ENCODE measurements around the gene SMIM12.

SMIM12 gene

DNA sequence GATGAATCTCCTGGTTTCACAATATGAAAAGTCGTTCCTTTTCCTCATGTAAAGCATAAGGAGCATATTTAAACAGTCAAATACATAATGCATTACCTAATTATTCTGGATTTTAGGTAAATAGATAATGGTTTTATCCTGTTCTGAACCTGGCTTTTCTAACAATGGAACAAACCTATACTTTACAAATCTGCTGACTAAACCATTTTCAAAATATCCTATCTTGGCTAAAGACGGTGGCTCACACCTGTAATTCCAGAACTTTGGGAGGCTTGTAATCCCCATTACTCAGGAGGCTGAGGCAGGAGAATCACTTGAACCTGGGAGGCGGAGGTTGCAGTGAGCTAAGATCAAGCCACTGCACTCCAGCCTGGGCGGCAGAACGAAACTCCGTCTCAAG is 2.9 kb downstream of the SMIM12 start:
- H3K9ac ChIP-seq (ENCODE audit: low read depth, low read length) = no peak overlapping the region
- no peaks in the 10 kb centered on the region for H3K9me3 ChIP-seq (replicated peaks; ENCODE audit: low read length)
- no peak overlapping the region for H3K4me2 ChIP-seq (ENCODE audit: low read length)
- no peak overlapping the region for H3K4me3 ChIP-seq (ENCODE audit: low read length)
- peaks cover 8% of the 10 kb centered on the region for H3K4me1 ChIP-seq (ENCODE audit: control insufficient read depth, insufficient read depth, low read length)
- peaks cover 24% of the 10 kb centered on the region for H3K36me3 ChIP-seq (ENCODE audit: insufficient read depth, low read length)
- no peaks in the 10 kb centered on the region for H3K27me3 ChIP-seq (ENCODE audit: control insufficient read depth, insufficient read depth, low read length)

DNA sequence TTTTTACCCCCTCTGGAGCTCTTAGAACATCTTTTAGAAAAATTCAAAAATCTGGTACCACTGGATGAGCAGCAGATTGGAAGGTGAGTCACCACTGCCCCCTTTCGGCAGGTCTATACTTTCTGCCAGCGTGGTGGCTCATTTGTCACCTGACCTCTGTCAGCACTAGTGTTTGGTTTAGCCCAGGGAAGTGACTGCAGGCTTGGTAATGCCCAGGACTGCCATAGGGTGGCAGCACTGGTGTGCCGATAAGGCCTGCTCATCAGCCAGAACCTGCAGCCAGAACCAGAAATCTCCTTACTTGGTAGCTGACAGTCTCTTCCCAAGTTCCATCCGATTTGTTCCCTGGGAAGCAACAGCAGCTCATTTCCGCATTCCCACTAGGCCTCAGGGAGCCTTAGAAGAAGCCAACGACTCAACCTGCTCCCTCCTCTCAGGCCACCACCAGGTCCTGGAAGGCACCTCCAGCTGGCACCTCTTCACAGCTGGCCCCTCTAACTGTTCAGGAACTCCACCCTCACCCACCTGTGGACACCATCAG is 6.8 kb downstream of the SMIM12 start:
- Histone ChIP-seq H3K4me3 (ENCODE audit: low read length) (no peak overlapping the region), H3K9ac (ENCODE audit: low read depth, low read length) (no peak overlapping the region), H3K9me3 (replicated peaks; ENCODE audit: low read length) (no peaks in the 10 kb centered on the region), H3K4me2 (ENCODE audit: low read length) (no peak overlapping the region), H3K4me1 (ENCODE audit: control insufficient read depth, insufficient read depth, low read length) (no peaks in the 10 kb centered on the region), H3K36me3 (ENCODE audit: insufficient read depth, low read length) (peaks cover 47% of the 10 kb centered on the region), H3K27me3 (ENCODE audit: control insufficient read depth, insufficient read depth, low read length) (no peaks in the 10 kb centered on the region)

DNA sequence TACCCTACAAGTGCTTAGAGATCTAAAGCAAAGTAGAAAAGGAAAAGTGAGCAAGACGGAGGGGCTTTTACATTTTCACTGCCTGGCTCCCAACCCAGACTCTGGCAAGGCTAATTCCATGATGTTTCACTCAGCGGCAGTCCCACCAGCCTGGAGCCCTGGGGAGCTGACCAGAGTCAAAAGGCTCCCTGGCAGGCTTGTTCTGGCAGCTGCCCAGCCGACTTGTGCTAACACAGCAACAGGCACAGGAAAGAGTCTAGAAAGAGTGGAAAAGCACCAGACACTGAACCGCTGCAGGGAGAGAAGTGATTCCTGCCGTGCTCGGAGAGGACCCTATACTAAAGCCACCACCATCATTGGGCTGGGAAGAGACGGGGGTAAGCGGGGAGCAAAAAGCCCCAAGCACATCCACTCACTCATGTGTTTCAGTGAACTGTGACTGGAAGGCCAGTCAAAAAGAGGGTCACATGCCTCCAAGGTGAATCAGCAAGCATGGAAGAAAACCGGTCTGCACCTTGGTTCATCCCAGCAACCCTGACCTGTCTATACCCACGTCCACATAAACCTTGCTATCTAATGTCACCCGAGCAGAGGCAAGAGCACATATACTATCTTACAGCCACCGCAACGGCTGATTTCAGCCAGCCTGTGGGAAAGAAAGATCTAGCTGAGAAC is 8.0 kb downstream of the SMIM12 start:
- Histone ChIP-seq H3K4me1 (ENCODE audit: control insufficient read depth, insufficient read depth, low read length) (no peaks in the 10 kb centered on the region), H3K36me3 (ENCODE audit: insufficient read depth, low read length) (peaks cover 47% of the 10 kb centered on the region), H3K4me2 (ENCODE audit: low read length) (no peak overlapping the region), H3K27me3 (ENCODE audit: control insufficient read depth, insufficient read depth, low read length) (no peaks in the 10 kb centered on the region), H3K4me3 (ENCODE audit: low read length) (no peak overlapping the region), H3K9me3 (replicated peaks; ENCODE audit: low read length) (no peaks in the 10 kb centered on the region), H3K9ac (ENCODE audit: low read depth, low read length) (no peak overlapping the region)

DNA sequence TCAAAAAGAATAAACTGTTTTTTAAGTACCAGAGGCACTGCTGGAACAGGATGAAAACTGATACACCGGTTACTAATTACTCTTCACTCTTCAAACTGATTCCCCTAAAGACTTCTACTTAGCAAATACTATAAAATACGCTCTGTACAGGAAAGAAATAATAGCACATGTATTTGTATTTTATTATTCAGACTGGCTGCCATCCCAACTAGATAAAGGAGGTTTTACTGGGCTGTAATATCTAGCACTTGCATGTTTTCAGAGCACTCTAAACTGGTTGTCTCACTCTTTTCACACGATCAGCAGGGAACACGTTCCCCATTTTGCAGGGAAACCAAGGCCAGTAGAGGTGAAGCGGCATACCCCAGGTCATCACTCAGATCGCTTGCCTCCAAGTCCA is 9.2 kb downstream of the SMIM12 start:
- Histone ChIP-seq H3K9ac (ENCODE audit: low read depth, low read length) (no peak overlapping the region), H3K4me3 (ENCODE audit: low read length) (no peak overlapping the region), H3K36me3 (ENCODE audit: insufficient read depth, low read length) (peaks cover 42% of the 10 kb centered on the region), H3K4me2 (ENCODE audit: low read length) (no peak overlapping the region), H3K9me3 (replicated peaks; ENCODE audit: low read length) (no peaks in the 10 kb centered on the region), H3K4me1 (ENCODE audit: control insufficient read depth, insufficient read depth, low read length) (no peaks in the 10 kb centered on the region), H3K27me3 (ENCODE audit: control insufficient read depth, insufficient read depth, low read length) (no peaks in the 10 kb centered on the region)

DNA sequence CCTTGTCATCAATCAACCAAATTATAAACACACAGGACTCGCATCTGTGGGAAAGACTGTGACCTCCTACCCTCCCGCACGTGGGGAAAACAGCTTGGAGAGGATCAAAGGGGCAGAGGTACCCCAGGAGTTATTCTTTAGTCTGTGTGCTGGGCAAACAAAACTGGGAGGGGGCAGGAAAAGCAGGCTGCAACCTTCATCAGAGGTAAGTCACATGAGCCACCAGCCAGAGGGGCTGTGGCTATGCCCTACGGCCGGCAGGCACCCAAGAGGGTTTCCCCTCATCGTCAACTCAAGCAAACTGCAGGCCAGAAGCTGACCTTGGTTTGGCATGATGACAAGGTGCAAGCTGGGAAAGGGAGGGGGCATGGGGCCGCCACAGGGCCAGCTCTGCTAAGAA is 12.5 kb downstream of the SMIM12 start:
- H3K27me3 ChIP-seq (ENCODE audit: control insufficient read depth, insufficient read depth, low read length) = no peaks in the 10 kb centered on the region
- H3K9ac ChIP-seq (ENCODE audit: low read depth, low read length) = no peak overlapping the region
- no peaks in the 10 kb centered on the region for H3K4me1 ChIP-seq (ENCODE audit: control insufficient read depth, insufficient read depth, low read length)
- H3K4me2 ChIP-seq (ENCODE audit: low read length) = no peak overlapping the region
- H3K9me3 ChIP-seq (replicated peaks; ENCODE audit: low read length) = no peaks in the 10 kb centered on the region
- no peak overlapping the region for H3K4me3 ChIP-seq (ENCODE audit: low read length)
- H3K36me3 ChIP-seq (ENCODE audit: insufficient read depth, low read length) = peaks cover 27% of the 10 kb centered on the region

DNA sequence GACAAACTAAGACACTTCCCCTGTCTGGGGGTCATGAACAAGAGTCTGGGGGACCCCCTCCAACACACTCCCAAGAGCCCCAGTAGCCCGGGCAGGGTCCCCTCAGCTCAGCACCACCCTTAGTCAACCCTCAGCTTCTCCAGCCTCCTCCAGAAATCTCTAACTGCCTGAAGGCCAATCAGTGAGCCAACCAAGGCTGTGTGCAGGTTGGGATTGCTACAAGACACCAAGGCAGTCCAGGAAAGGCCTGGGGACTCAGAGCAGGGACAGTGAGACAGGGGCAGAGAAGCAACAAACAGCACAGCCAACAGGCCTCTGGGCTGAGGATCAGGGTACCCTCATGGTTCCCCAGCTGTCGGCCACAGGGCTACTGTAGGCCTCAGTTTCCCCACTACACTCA is 13.3 kb downstream of the SMIM12 start:
- no peak overlapping the region for H3K4me3 ChIP-seq (ENCODE audit: low read length)
- H3K9ac ChIP-seq (ENCODE audit: low read depth, low read length) = no peak overlapping the region
- H3K4me1 ChIP-seq (ENCODE audit: control insufficient read depth, insufficient read depth, low read length) = no peaks in the 10 kb centered on the region
- H3K9me3 ChIP-seq (replicated peaks; ENCODE audit: low read length) = no peaks in the 10 kb centered on the region
- H3K27me3 ChIP-seq (ENCODE audit: control insufficient read depth, insufficient read depth, low read length) = no peaks in the 10 kb centered on the region
- peaks cover 19% of the 10 kb centered on the region for H3K36me3 ChIP-seq (ENCODE audit: insufficient read depth, low read length)
- no peak overlapping the region for H3K4me2 ChIP-seq (ENCODE audit: low read length)

DNA sequence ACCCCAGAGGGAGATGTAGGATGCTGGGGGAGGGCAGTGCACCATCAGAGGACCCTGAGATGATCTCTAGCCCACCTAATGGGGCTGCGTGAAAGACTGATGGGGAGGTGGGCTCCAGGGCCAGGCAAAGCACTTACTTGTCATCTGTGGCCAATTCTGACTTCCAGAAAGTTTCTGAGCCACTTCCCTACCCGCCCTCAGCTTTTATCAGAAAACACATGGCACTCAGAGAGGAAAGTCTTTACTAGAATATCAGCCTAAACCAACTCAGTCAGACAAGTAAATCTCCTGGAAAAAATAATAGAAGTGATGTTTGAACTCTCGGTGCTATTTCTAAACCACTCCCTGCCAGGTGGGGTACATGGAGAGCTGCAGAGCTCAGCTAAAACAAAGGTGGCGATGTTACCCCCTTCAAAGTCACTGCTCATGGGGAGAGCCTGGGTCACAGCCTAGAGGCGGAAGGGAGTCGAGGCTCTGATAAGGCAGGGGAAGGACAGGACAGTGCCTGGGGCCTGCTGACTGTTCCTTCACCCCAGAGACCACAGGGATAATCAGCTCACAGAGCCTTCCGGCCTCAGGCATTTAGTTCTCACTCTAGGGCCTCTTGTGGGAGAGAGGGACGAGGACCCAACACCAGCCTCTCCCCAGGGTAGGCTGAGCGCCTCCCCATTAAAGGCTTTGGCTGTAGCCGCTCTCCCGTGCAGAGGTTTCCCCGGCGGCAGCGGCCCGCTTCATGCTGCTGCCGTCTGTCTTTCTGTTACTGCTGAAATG is 14.2 kb downstream of the SMIM12 start:
- Histone ChIP-seq H3K4me1 (ENCODE audit: control insufficient read depth, insufficient read depth, low read length) (no peaks in the 10 kb centered on the region), H3K4me2 (ENCODE audit: low read length) (no peak overlapping the region), H3K36me3 (ENCODE audit: insufficient read depth, low read length) (peaks cover 10% of the 10 kb centered on the region), H3K4me3 (ENCODE audit: low read length) (no peak overlapping the region), H3K9me3 (replicated peaks; ENCODE audit: low read length) (no peaks in the 10 kb centered on the region), H3K27me3 (ENCODE audit: control insufficient read depth, insufficient read depth, low read length) (no peaks in the 10 kb centered on the region), H3K9ac (ENCODE audit: low read depth, low read length) (no peak overlapping the region)

DNA sequence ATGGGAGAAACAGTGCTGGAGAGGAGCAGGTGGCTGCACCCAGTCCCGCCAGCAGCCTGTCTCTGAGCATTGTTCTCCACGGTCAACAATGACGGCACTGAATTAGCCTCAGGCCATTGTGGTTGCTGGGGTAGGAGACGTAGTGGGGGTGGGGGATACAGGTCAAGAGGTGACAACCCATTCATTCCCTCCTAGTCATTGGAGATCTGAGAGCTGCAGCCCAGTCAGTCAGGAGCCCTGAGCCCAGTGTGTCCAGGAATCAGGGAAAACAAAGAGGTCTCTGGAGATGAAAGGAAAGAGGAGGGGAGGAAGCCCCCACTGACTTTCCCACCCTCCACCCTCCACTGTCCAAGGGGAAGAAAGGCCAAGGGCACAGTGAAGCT is 15.3 kb downstream of the SMIM12 start:
- H3K4me1 ChIP-seq (ENCODE audit: control insufficient read depth, insufficient read depth, low read length) = no peaks in the 10 kb centered on the region
- no peak overlapping the region for H3K9ac ChIP-seq (ENCODE audit: low read depth, low read length)
- H3K4me2 ChIP-seq (ENCODE audit: low read length) = no peak overlapping the region

DNA sequence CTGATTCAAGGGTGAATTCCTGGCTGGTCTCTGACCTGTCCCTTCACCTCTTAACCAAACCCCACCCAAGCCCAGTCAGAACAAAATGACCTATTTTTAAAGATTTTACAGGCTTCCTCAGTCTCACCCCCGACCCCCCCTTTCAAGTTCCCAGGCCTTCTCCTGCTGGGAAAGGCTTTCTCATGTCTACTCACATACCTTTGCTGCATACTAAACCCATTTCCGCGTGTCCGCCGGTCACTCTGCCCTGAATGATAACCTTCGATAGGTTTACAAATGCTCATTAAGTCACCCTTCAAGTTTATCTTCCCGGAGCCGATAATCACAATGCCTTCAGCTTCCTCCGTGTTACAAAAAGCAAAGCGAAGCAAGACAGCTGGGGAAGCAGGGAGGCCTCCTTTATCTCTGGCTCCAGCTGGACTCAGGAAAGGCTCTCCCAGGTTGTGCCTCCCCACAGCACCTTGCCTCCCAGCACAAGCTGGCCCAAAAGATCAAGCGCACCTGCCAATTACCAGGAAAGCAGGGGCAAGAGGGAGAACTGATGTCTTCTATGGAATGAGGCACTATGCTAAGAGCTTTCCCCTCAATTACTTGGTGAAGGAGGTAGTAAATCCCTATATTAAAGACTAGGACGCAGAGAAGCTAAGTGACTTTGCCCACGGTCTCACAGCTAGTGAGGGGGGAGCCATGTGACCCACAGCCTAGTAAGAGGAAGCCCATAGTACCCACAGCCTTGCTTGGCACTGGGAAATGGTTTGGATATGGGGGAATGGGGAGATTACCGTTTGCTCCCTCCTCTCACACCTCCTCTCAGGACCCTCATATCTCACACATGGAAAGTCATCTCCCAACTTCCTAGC is 15.9 kb downstream of the SMIM12 start:
- Histone ChIP-seq H3K27me3 (ENCODE audit: control insufficient read depth, insufficient read depth, low read length) (no peaks in the 10 kb centered on the region), H3K9ac (ENCODE audit: low read depth, low read length) (no peak overlapping the region), H3K36me3 (ENCODE audit: insufficient read depth, low read length) (no peaks in the 10 kb centered on the region), H3K4me3 (ENCODE audit: low read length) (no peak overlapping the region), H3K4me1 (ENCODE audit: control insufficient read depth, insufficient read depth, low read length) (no peaks in the 10 kb centered on the region), H3K9me3 (replicated peaks; ENCODE audit: low read length) (no peaks in the 10 kb centered on the region), H3K4me2 (ENCODE audit: low read length) (no peak overlapping the region)

More for the DNA sequence above, 15.3 kb downstream of the SMIM12 start:
- Histone ChIP-seq H3K27me3 (ENCODE audit: control insufficient read depth, insufficient read depth, low read length) (no peaks in the 10 kb centered on the region), H3K4me3 (ENCODE audit: low read length) (no peak overlapping the region), H3K36me3 (ENCODE audit: insufficient read depth, low read length) (peaks cover 4% of the 10 kb centered on the region), H3K9me3 (replicated peaks; ENCODE audit: low read length) (no peaks in the 10 kb centered on the region)

DNA sequence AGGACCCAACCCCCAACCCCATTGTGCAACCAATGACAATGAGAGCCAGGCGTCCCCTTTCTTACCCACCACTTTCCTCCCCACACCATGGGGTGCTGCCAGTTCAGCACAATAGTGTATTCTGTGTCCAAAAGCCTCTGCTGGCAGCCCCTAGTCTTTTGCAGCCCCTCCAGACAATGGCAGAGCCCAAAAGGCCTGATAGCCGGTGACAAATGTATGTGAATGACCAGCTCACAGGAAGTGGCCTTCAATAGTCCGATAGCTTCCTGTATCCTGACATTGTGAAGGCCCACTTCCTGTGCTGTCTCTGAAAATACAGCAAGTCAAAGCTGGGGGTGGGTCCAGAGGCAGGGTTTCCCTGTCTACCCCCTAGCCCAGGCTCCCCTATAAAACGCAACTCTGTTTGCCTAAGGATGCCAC is 16.6 kb downstream of the SMIM12 start:
- Histone ChIP-seq H3K4me1 (ENCODE audit: control insufficient read depth, insufficient read depth, low read length) (no peaks in the 10 kb centered on the region), H3K27me3 (ENCODE audit: control insufficient read depth, insufficient read depth, low read length) (no peaks in the 10 kb centered on the region), H3K4me3 (ENCODE audit: low read length) (no peak overlapping the region), H3K9me3 (replicated peaks; ENCODE audit: low read length) (no peaks in the 10 kb centered on the region), H3K9ac (ENCODE audit: low read depth, low read length) (no peak overlapping the region), H3K4me2 (ENCODE audit: low read length) (no peak overlapping the region), H3K36me3 (ENCODE audit: insufficient read depth, low read length) (no peaks in the 10 kb centered on the region)

DNA sequence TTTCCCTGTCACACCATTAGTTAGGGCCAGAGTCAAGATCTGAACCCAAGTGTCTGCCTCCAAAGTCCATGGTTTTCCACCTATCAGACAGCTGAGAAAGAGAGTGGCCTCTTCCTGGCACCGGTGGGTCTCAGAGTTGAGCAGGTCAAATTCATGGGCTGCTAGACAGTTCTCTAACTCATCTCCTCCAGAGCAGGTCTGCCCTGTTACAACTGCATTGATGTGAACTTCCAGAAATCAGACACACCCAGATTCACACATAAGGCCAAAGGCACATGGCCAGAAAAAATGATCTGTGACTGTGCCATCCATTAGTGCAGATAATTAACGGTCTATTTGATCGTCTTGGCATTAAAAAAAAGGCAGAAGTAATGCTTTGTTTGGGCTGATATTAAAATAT is 17.5 kb downstream of the SMIM12 start:
- no peaks in the 10 kb centered on the region for H3K9me3 ChIP-seq (replicated peaks; ENCODE audit: low read length)
- no peak overlapping the region for H3K9ac ChIP-seq (ENCODE audit: low read depth, low read length)
- H3K36me3 ChIP-seq (ENCODE audit: insufficient read depth, low read length) = no peaks in the 10 kb centered on the region
- no peak overlapping the region for H3K4me3 ChIP-seq (ENCODE audit: low read length)
- H3K4me1 ChIP-seq (ENCODE audit: control insufficient read depth, insufficient read depth, low read length) = no peaks in the 10 kb centered on the region
- no peak overlapping the region for H3K4me2 ChIP-seq (ENCODE audit: low read length)
- no peaks in the 10 kb centered on the region for H3K27me3 ChIP-seq (ENCODE audit: control insufficient read depth, insufficient read depth, low read length)
